Endothelial cell of umbilical vein (primary cell): ENCODE data around the gene SCAF1. TPM values are rescaled to one million over a fixed set of nuclear protein-coding genes. Genes with fewer than 3 reads are reported as not detected.
"Not testable (repeated sequence)": the region's sequence is repeated elsewhere in the genome, so short reads cannot be mapped to it uniquely, and the experiment has no call there.

ENCODE experiments used
- BruUV-seq: library from RNA; stranded (reverse); fragments of 400-500 nt; replicated peaks from 2 replicates; lab custom pipeline; 2021; lab: Mats Ljungman, UMichigan
- CTCF ChIA-PET: fragments of 300-600, 350-600 bp; sonication (Branson Sonifier 250); formaldehyde crosslinking; loops from one replicate; lab custom pipeline; 2021; ENCODE audit warnings: antibody characterized with exemption, inconsistent platforms; lab: Charles Lee
- POLR2A ChIA-PET: fragments of 300-600, 350-600 bp; sonication (Branson Sonifier 250); formaldehyde crosslinking; loops from one replicate; lab custom pipeline; 2021; ENCODE audit warnings: antibody characterized with exemption, inconsistent platforms; lab: Charles Lee
- DNase-seq: peaks from one replicate; pipeline ENCODE4 v3.0.0-alpha.2; 2011; ENCODE audit warnings: low read depth, low spot score
- FAIRE-seq: peaks from 2 replicates; lab custom pipeline; 2011; peaks lifted over from hg19 to GRCh38; lab: Jason Lieb, UNC
- H2AFZ ChIP-seq: 2 replicates; pipeline ENCODE4 v1.6.0; 2012; ENCODE audit warnings: low read depth, low read length, control low read depth, inconsistent platforms
- H3K27ac ChIP-seq: 2 replicates; pipeline ENCODE4 v1.5.1; 2011; ENCODE audit warnings: low read depth, mild to moderate bottlenecking, control low read depth, low read length, moderate library complexity; ENCODE audit not compliant: insufficient read depth
- H3K27me3 ChIP-seq, 2 experiments: 2 replicates each; pipeline versions ENCODE4 v1.6.0 to v1.6.1; 2011; ENCODE audit warnings: low read length in 2 of 2, mixed read lengths in 1 of 2; ENCODE audit not compliant: control insufficient read depth in 2 of 2, insufficient read depth in 2 of 2
- H3K36me3 ChIP-seq, 2 experiments: 2 replicates in 1 of 2; 3 replicates in 1 of 2; pipeline ENCODE4 v1.5.1; 2011; ENCODE audit warnings: low read length in 2 of 2, mild to moderate bottlenecking in 1 of 2, moderate library complexity in 1 of 2; ENCODE audit not compliant: control insufficient read depth in 2 of 2, insufficient read depth in 2 of 2; ENCODE audit errors: extremely low read depth in 1 of 2
- H3K4me1 ChIP-seq: 3 replicates; pipeline ENCODE4 v1.5.1; 2011; ENCODE audit warnings: mild to moderate bottlenecking, low read length; ENCODE audit not compliant: control insufficient read depth, insufficient read depth; ENCODE audit errors: extremely low read depth
- H3K4me2 ChIP-seq: 2 replicates; pipeline ENCODE4 v1.6.1; 2011; ENCODE audit warnings: low read length, control low read depth, mixed read lengths; ENCODE audit not compliant: insufficient read depth
- H3K4me3 ChIP-seq, 3 experiments: fragments of 200-600 bp in 1 of 3; sonication (generic), shearing (Covaris generic) in 1 of 3; replicated peaks in 1 of 3; 2 replicates each; pipeline ENCODE4 v1.5.1; 2011 to 2016; ENCODE audit warnings: control low read depth in 3 of 3, low read length in 3 of 3, mild to moderate bottlenecking in 2 of 3, inconsistent platforms in 1 of 3, low read depth in 1 of 3, moderate library complexity in 1 of 3; ENCODE audit not compliant: insufficient read depth in 1 of 3
- H3K79me2 ChIP-seq: 2 replicates; pipeline ENCODE4 v1.6.0; 2012; ENCODE audit warnings: low read length, inconsistent platforms; ENCODE audit not compliant: control insufficient read depth, insufficient read depth
- H3K9ac ChIP-seq: replicated peaks from 2 replicates; pipeline ENCODE3; 2011; ENCODE audit warnings: low read length, control low read depth; ENCODE audit not compliant: insufficient read depth; ENCODE audit errors: extremely low read depth
- H3K9me1 ChIP-seq: replicated peaks from 3 replicates; pipeline ENCODE4 v1.6.0; 2011; ENCODE audit warnings: mild to moderate bottlenecking, low read length; ENCODE audit not compliant: control insufficient read depth, insufficient read depth; ENCODE audit errors: extremely low read depth
- H3K9me3 ChIP-seq: replicated peaks from 2 replicates; pipeline ENCODE4 v1.5.1; 2012; ENCODE audit warnings: low read length, inconsistent platforms; ENCODE audit not compliant: control insufficient read depth, insufficient read depth
- H4K20me1 ChIP-seq: replicated peaks from 2 replicates; pipeline ENCODE3; 2011; ENCODE audit warnings: mild to moderate bottlenecking, low read length; ENCODE audit not compliant: control insufficient read depth, insufficient read depth; ENCODE audit errors: extremely low read depth
- CTCF ChIP-seq, 2 donors: IDR thresholded peaks; 1 replicate in 1 of 2; 2 replicates in 1 of 2; pipeline ENCODE4 v1.5.1; 2011; ENCODE audit warnings: low read length in 2 of 2, mild to moderate bottlenecking in 2 of 2, moderate library complexity in 2 of 2, control low read depth in 1 of 2, inconsistent platforms in 1 of 2, low read depth in 1 of 2; ENCODE audit not compliant: insufficient read depth in 1 of 2; ENCODE audit errors: extremely low read depth in 1 of 2
- EZH2 ChIP-seq: IDR thresholded peaks from 2 replicates; pipeline ENCODE4 v1.6.1; 2012; ENCODE audit warnings: borderline replicate concordance, low read depth, mild to moderate bottlenecking, moderate library complexity, low read length, inconsistent platforms; ENCODE audit not compliant: severe bottlenecking
- FOS ChIP-seq: IDR thresholded peaks from 2 replicates; pipeline ENCODE4 v1.6.1; 2011; ENCODE audit warnings: mild to moderate bottlenecking, low read length, moderate library complexity, borderline replicate concordance; ENCODE audit not compliant: insufficient read depth
- GATA2 ChIP-seq: IDR thresholded peaks from 2 replicates; pipeline ENCODE4 v1.7.0; 2011; ENCODE audit warnings: low read depth, mild to moderate bottlenecking, moderate library complexity, mixed read lengths, low read length; ENCODE audit not compliant: insufficient read length, insufficient read depth
- JUN ChIP-seq: IDR thresholded peaks from 2 replicates; pipeline ENCODE4 v1.6.1; 2011; ENCODE audit warnings: borderline replicate concordance, low read depth; ENCODE audit not compliant: insufficient read length, insufficient read depth
- MAX ChIP-seq: IDR thresholded peaks from 2 replicates; pipeline ENCODE4 v1.6.1; 2011; ENCODE audit not compliant: insufficient read depth, insufficient read length
- MYC ChIP-seq: IDR thresholded peaks from one replicate; pipeline ENCODE4 v1.6.1; 2011; ENCODE audit warnings: mild to moderate bottlenecking, low read depth, low read length
- POLR2A ChIP-seq: IDR thresholded peaks from 2 replicates; pipeline ENCODE4 v1.6.1; 2012; ENCODE audit warnings: low read depth, mild to moderate bottlenecking, control low read depth, low read length
- POLR2AphosphoS5 ChIP-seq: IDR thresholded peaks from 2 replicates; pipeline ENCODE4 v1.6.1; 2012; ENCODE audit warnings: low read depth, mild to moderate bottlenecking, control low read depth, low read length, moderate library complexity; ENCODE audit not compliant: insufficient read depth
- dilution Hi-C: fragments of 300-500 bp; cut with MboI; formaldehyde crosslinking; loops from one replicate; pipeline ENCODE4 v1.15.0; 2019; ENCODE audit warnings: low sequenced_read_pairs; ENCODE audit not compliant: extremely low pct_ligation_motif_present
- intact Hi-C: fragments of 100-400 bp; cut with micrococcal nuclease; formaldehyde crosslinking; loops from one replicate; pipeline ENCODE4 v1.10.0; 2022
- polyA plus RNA-seq, 4 experiments: library from polyadenylated mRNA; depleted of rRNA in 3 of 4; stranded (reverse) in 3 of 4; unstranded in 1 of 4; fragments of >200 nt; gene quantifications; 2 replicates each; pipeline versions ENCODE4 v1.2.1 to v1.2.3, GENCODE V29; 2011 to 2012; ENCODE audit warnings: missing spikeins in 1 of 4
- total RNA-seq: library from RNA; stranded (reverse); gene quantifications from 2 replicates; pipeline ENCODE4 v1.2.3, GENCODE V29; 2021

SCAF1 gene
- total and polyA plus RNA-seq, 2 donors (not counting 3 experiments of a cell fraction or from before 2014, with no cell fraction given) = 13.3 to 75.8 TPM

GRCh38 chr19:49616945-49617344 lies 25.1 kb upstream of the SCAF1 start:
- Histone ChIP-seq H3K9me3 (no peaks in the 10 kb centered on the region), H3K27me3 (no peaks in the 10 kb centered on the region), H3K4me3 (no peak overlapping the region), H3K27ac (no peak overlapping the region), H3K4me2 (no peak overlapping the region), H4K20me1 (no peaks in the 10 kb centered on the region), H3K36me3 (peaks cover 2 to 29% of the 10 kb centered on the region in 2 experiments), H3K9ac (no peak overlapping the region), H3K79me2 (peaks cover 19% of the 10 kb centered on the region), H2AFZ (no peak overlapping the region), H3K4me1 (peaks cover 23% of the 10 kb centered on the region), H3K9me1 (no peaks in the 10 kb centered on the region)
- FAIRE-seq (no peak), DNase-seq (no peak)
- CTCF ChIA-PET = interaction anchor here (1.1 to 1.4 kb wide), 2 partner anchors 23 to 47 kb away, joined by 3 to 5 read pairs; partner anchors contain the start of gene RRAS
- no peak for TF ChIP-seq CTCF (IDR thresholded peaks at IDR 0.05; ENCODE audit: extremely low read depth in 1 of 2, insufficient read depth in 1 of 2, low read depth in 1 of 2, low read length in 2 of 2)
- no peak for TF ChIP-seq MYC
- TF ChIP-seq EZH2 = no peak
- TF ChIP-seq GATA2 = no peak
- TF ChIP-seq POLR2AphosphoS5 = no peak
- TF ChIP-seq FOS = no peak
- TF ChIP-seq JUN = no peak
- TF ChIP-seq MAX = no peak
- TF ChIP-seq POLR2A = no peak
- intact Hi-C loops = no loop called here
- dilution Hi-C loops = no loop called here
- BruUV-seq = no TSS peak
- POLR2A ChIA-PET = no interaction called here

DNA sequence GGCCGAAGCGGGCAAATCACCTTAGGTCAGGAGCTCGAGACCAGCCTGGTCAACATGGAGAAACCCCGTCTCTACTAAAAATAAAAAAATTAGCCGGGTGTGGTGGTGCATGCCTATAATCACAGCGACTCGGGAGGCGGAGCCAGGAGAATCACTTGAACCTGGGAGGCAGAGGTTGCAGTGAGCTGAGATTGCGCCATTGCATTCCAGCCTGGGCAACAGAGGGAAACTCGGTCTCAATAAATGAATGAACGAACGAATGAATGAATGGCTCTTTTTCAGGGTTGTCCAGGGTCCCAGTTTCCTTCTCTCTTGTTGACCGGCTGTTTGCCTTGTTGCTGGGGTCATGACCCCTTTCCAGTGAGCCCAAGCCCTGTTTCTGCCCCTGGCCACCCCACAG lies 24.1 kb upstream of the SCAF1 start:
- H4K20me1 ChIP-seq, FAIRE-seq, DNase-seq, intact Hi-C loops, H3K9me1 ChIP-seq, BruUV-seq, POLR2A ChIA-PET, H2AFZ ChIP-seq, H3K27ac ChIP-seq, H3K27me3 ChIP-seq, H3K9me3 ChIP-seq, dilution Hi-C loops, H3K4me3 ChIP-seq, H3K4me2 ChIP-seq, H3K9ac ChIP-seq: not testable (repeated sequence)
- H3K79me2 ChIP-seq = peaks cover 11% of the 10 kb centered on the region
- H3K36me3 ChIP-seq = peaks cover 2 to 30% of the 10 kb centered on the region in 2 experiments
- peaks cover 21% of the 10 kb centered on the region for H3K4me1 ChIP-seq
- CTCF ChIA-PET = interaction anchor here (1.2 to 1.4 kb wide), 3 partner anchors 13 to 63 kb away, joined by 3 to 5 read pairs (median 4); partner anchors contain the start of gene RRAS
